NCI-H2196 treated with DMSO at 0.1 percent for 48 hours (cell line): ENCODE results near the gene ADAMTSL2.
A peak's percentile ranks its signal among the peaks of the same experiment; 100 is the strongest.

Experiments used
- DNase-seq: peaks from one replicate; lab custom pipeline; 2025; ENCODE audit not compliant: unreplicated experiment; lab: John Stamatoyannopoulos, UW

ADAMTSL2 gene

GRCh38 chr9:133534346-133535291 lies at the start of gene ADAMTSL2:
ADAMTSL2 (plus strand) TSS chr9:133534704; CDS start chr9:133536713, 2,009 bp downstream.
- DNase-seq = peak; percentile 73

- DNase-seq = no peak
Observed at GRCh38 chr9:133485531-133486260, 48.8 kb upstream of the ADAMTSL2 start.

- DNase-seq = no peak
Observed at GRCh38 chr9:133487331-133487725, 47.2 kb upstream of the ADAMTSL2 start.

GRCh38 chr9:133488686-133489252 lies 45.7 kb upstream of the ADAMTSL2 start:
- no peak for DNase-seq

- DNase-seq = no peak
Observed at GRCh38 chr9:133489253-133490190, 45.0 kb upstream of the ADAMTSL2 start.

GRCh38 chr9:133490201-133490681 lies 44.3 kb upstream of the ADAMTSL2 start:
- DNase-seq = no peak

GRCh38 chr9:133490865-133491655 lies 43.4 kb upstream of the ADAMTSL2 start:
- DNase-seq = no peak

GRCh38 chr9:133491656-133491925 lies 42.9 kb upstream of the ADAMTSL2 start:
- DNase-seq = no peak

- no peak for DNase-seq
Observed at GRCh38 chr9:133492061-133493021, 42.2 kb upstream of the ADAMTSL2 start.

- no peak for DNase-seq
Observed at GRCh38 chr9:133493428-133493827, 41.1 kb upstream of the ADAMTSL2 start.

- DNase-seq = no peak
Observed at GRCh38 chr9:133493845-133494540, 40.5 kb upstream of the ADAMTSL2 start.

GRCh38 chr9:133494636-133495326 lies 39.7 kb upstream of the ADAMTSL2 start:
- no peak for DNase-seq

- no peak for DNase-seq
Observed at GRCh38 chr9:133495327-133496293, 38.9 kb upstream of the ADAMTSL2 start.

- no peak for DNase-seq
Observed at GRCh38 chr9:133496861-133497842, 37.4 kb upstream of the ADAMTSL2 start.
